ENCODE measurements around the gene PRUNE2.

GRCh38 chr9:76692458-76693129, 213.3 kb downstream of the PRUNE2 start:
- TF ChIP-seq CTCF (IDR thresholded peaks at IDR 0.05) (no peak), POLR2A (IDR thresholded peaks at IDR 0.05) (no peak)
